KOPT-K1 (cell line): ENCODE measurements around the gene PDK4.

Experiments
- H3K27ac ChIP-seq: fragments of 200-600 bp; sonication (generic); 2 replicates; pipeline ENCODE4 v1.5.1; 2016; ENCODE audit warnings: antibody characterized with exemption, mild to moderate bottlenecking, low read depth, low read length; ENCODE audit not compliant: poor library complexity, severe bottlenecking
- H3K36me3 ChIP-seq: fragments of 200-600 bp; sonication (generic); 2 replicates; pipeline ENCODE4 v1.5.1; 2017; ENCODE audit warnings: antibody characterized with exemption, mild to moderate bottlenecking, low read length, moderate library complexity; ENCODE audit not compliant: insufficient read depth
- H3K9me3 ChIP-seq: fragments of 200-600 bp; sonication (generic); 2 replicates; pipeline ENCODE4 v1.5.1; 2017; ENCODE audit warnings: antibody characterized with exemption, low read length, mild to moderate bottlenecking; ENCODE audit not compliant: insufficient read depth, poor library complexity, severe bottlenecking

PDK4 gene

DNA sequence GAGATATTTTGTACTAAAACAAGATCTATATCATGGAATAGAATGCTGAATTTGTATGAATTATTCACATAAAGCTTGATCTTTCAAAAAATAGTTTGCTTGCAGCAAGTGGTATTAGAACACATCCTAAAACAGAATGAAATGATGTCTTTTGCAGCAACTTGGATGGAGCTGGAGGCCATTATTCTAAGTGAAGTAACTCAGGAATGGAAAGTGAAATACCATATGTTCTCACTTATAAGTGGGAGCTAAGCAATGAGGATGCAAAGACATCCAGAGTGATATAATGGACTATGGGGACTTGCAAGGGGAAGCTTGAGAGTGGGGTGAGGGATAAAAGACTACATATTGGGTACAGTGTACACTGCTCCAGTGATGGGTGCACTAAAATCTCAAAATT is 56.9 kb downstream of the PDK4 start:
- H3K36me3 ChIP-seq = no peaks in the 10 kb centered on the region
- H3K9me3 ChIP-seq = no peaks in the 10 kb centered on the region
- no peak overlapping the region for H3K27ac ChIP-seq

- Histone ChIP-seq H3K36me3 (no peaks in the 10 kb centered on the region), H3K9me3 (no peaks in the 10 kb centered on the region)
Observed at GRCh38 chr7:95537468-95537867, 58.8 kb downstream of the PDK4 start.

DNA sequence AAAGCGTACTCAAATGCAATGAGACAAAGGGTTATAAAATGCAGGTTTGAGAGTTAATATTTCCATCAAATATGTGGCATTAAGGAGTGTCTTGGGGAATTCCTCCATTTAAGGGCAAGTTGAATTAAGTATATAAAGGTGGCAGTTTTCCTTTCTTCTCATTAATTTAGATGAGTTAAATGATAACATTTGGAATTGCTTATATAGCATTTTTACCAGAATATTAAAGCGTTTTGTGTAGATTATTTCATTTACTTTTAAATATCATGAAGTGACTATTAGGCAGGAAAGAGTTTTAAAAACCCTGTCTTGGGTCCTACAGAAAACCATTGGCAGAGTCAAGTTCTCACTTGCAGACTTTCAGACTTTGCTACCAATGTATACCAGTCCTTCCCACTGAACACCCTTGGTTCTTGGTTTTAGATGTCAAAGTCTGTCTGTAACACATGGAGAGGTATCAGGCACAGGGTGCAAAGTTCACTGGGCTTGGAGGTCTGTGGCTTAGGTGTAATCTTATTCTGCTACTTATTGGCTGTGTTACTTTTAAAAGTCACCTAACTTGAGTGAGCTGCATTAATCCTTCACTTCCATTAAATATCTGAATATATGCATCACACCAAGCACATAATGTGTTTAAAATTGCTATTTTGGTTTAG is 59.5 kb downstream of the PDK4 start:
- H3K27ac ChIP-seq = no peak overlapping the region
- no peaks in the 10 kb centered on the region for H3K9me3 ChIP-seq
- H3K36me3 ChIP-seq = no peaks in the 10 kb centered on the region

More at GRCh38 chr7:95537468-95537867, 58.8 kb downstream of the PDK4 start:
- no peak overlapping the region for H3K27ac ChIP-seq

- H3K36me3 ChIP-seq = no peaks in the 10 kb centered on the region
Observed at GRCh38 chr7:95535662-95536061, 60.7 kb downstream of the PDK4 start.

GRCh38 chr7:95534796-95535195 is 61.5 kb downstream of the PDK4 start:
- H3K9me3 ChIP-seq = no peaks in the 10 kb centered on the region
- H3K36me3 ChIP-seq = no peaks in the 10 kb centered on the region
- no peak overlapping the region for H3K27ac ChIP-seq

More at GRCh38 chr7:95535662-95536061, 60.7 kb downstream of the PDK4 start:
- H3K9me3 ChIP-seq = no peaks in the 10 kb centered on the region
- no peak overlapping the region for H3K27ac ChIP-seq
